HFF-Myc (cell line): ENCODE results near the gene MAGI1.

Experiments used
- DNase-seq: peaks from one replicate; pipeline ENCODE4 v3.0.0-alpha.2; 2011; ENCODE audit warnings: low read depth; ENCODE audit errors: extremely low read depth
- H3K4me3 ChIP-seq: replicated peaks from 2 replicates; pipeline ENCODE4 v1.5.1; 2011; ENCODE audit warnings: low read depth, mild to moderate bottlenecking, control low read depth, low read length
- CTCF ChIP-seq: IDR thresholded peaks from 2 replicates; pipeline ENCODE4 v1.5.1; 2012; ENCODE audit warnings: mild to moderate bottlenecking, low read depth, low read length, control low read depth; ENCODE audit errors: missing control alignments

The MAGI1 gene

GRCh38 chr3:65951836-65952505 is 86.7 kb downstream of the MAGI1 start:
- no peak for TF ChIP-seq CTCF
- DNase-seq, result no peak
- no peak overlapping the region for H3K4me3 ChIP-seq

- DNase-seq, result no peak
- H3K4me3 ChIP-seq, result no peak overlapping the region
- no peak for TF ChIP-seq CTCF
Observed at GRCh38 chr3:65950340-65951326, 88.1 kb downstream of the MAGI1 start.

- no peak for TF ChIP-seq CTCF
- no peak overlapping the region for H3K4me3 ChIP-seq
- DNase-seq, result no peak
Observed at GRCh38 chr3:65948841-65949573, 89.7 kb downstream of the MAGI1 start.

- no peak for TF ChIP-seq CTCF
- H3K4me3 ChIP-seq, result no peak overlapping the region
- DNase-seq, result no peak
Observed at GRCh38 chr3:65946438-65946837, 92.3 kb downstream of the MAGI1 start.

- no peak for TF ChIP-seq CTCF
- H3K4me3 ChIP-seq, result no peak overlapping the region
- no peak for DNase-seq
Observed at GRCh38 chr3:65945953-65946352, 92.8 kb downstream of the MAGI1 start.

- TF ChIP-seq CTCF, result no peak
- DNase-seq, result no peak
- no peak overlapping the region for H3K4me3 ChIP-seq
Observed at GRCh38 chr3:65945480-65945879, 93.2 kb downstream of the MAGI1 start.
